Subcutaneous abdominal adipose tissue (tissue), 5 donors: ENCODE measurements around the gene SARS2.
"Not testable (repeated sequence)": the region's sequence is repeated elsewhere in the genome, so short reads cannot be mapped to it uniquely, and the experiment has no call there.

Experiments used
- H3K27ac ChIP-seq: one replicate; pipeline ENCODE4 v1.7.0; 2013; ENCODE audit warnings: low read depth, mild to moderate bottlenecking, inconsistent platforms, low read length, moderate library complexity
- H3K27me3 ChIP-seq, 5 donors: one replicate each; pipeline ENCODE4 v1.7.0; 2013; ENCODE audit warnings: low read length in 5 of 5, inconsistent platforms in 1 of 5; ENCODE audit not compliant: control insufficient read depth in 5 of 5, insufficient read depth in 4 of 5
- H3K36me3 ChIP-seq, 5 donors: one replicate each; pipeline ENCODE4 v1.7.0; 2013; ENCODE audit warnings: low read length in 5 of 5; ENCODE audit not compliant: control insufficient read depth in 5 of 5, insufficient read depth in 5 of 5
- H3K4me1 ChIP-seq, 5 donors: one replicate each; pipeline ENCODE4 v1.7.0; 2013; ENCODE audit warnings: low read length in 5 of 5, mild to moderate bottlenecking in 3 of 5, moderate library complexity in 1 of 5; ENCODE audit not compliant: control insufficient read depth in 5 of 5, insufficient read depth in 5 of 5
- H3K4me3 ChIP-seq, 5 donors: one replicate each; pipeline ENCODE4 v1.7.0; 2013; ENCODE audit warnings: low read length in 5 of 5, low read depth in 1 of 5
- H3K9ac ChIP-seq, 5 donors: one replicate each; pipeline ENCODE4 v1.7.0; 2013; ENCODE audit warnings: low read length in 5 of 5, mild to moderate bottlenecking in 4 of 5, moderate library complexity in 3 of 5
- H3K9me3 ChIP-seq, 5 donors: one replicate each; pipeline ENCODE4 v1.7.0; 2013; ENCODE audit warnings: low read length in 5 of 5; ENCODE audit not compliant: control insufficient read depth in 5 of 5
- donor health status: healthy.
- donor health status: healthy.
- donor health status: healthy.
- donor health status: healthy.
- donor health status: healthy.

The SARS2 gene

GRCh38 chr19:38898788-38899446, 31.6 kb downstream of the SARS2 start:
- Histone ChIP-seq H3K4me3 (peak overlapping the region; percentile 80 to 98 (median 86)), H3K36me3 (no peaks in the 10 kb centered on the region), H3K27me3 (peaks cover 0 to 4% (median 0%) of the 10 kb centered on the region in 5 donors), H3K4me1 (peaks cover 8 to 39% (median 38%) of the 10 kb centered on the region in 5 donors), H3K9ac (peak overlapping the region; percentile 82 to 94 (median 92)), H3K9me3 (no peaks in the 10 kb centered on the region), H3K27ac (peak overlapping the region; percentile 94)

- Histone ChIP-seq H3K9ac (peak overlapping the region in 1 of 5 donors; percentile 23), H3K4me1 (peaks cover 8 to 39% (median 30%) of the 10 kb centered on the region in 5 donors), H3K4me3 (no peak overlapping the region)
Observed at GRCh38 chr19:38894968-38895367, 35.6 kb downstream of the SARS2 start.

GRCh38 chr19:38893341-38893771, 37.2 kb downstream of the SARS2 start:
- no peak overlapping the region for H3K27ac ChIP-seq
- no peaks in the 10 kb centered on the region for H3K9me3 ChIP-seq
- H3K27me3 ChIP-seq: no peaks in the 10 kb centered on the region
- H3K4me3 ChIP-seq: no peak overlapping the region
- H3K36me3 ChIP-seq: peaks cover 0 to 33% (median 29%) of the 10 kb centered on the region in 5 donors
- peak overlapping the region in 1 of 5 donors; percentile 14 for H3K9ac ChIP-seq
- peaks cover 2 to 31% (median 19%) of the 10 kb centered on the region in 5 donors for H3K4me1 ChIP-seq

More at GRCh38 chr19:38894968-38895367, 35.6 kb downstream of the SARS2 start:
- Histone ChIP-seq H3K36me3 (peaks cover 0 to 17% (median 13%) of the 10 kb centered on the region in 5 donors), H3K9me3 (no peaks in the 10 kb centered on the region), H3K27ac (no peak overlapping the region), H3K27me3 (peaks cover 0 to 4% (median 0%) of the 10 kb centered on the region in 5 donors)

- no peaks in the 10 kb centered on the region for H3K9me3 ChIP-seq
- no peaks in the 10 kb centered on the region for H3K27me3 ChIP-seq
- H3K4me1 ChIP-seq: peaks cover 0 to 26% (median 14%) of the 10 kb centered on the region in 5 donors
- H3K36me3 ChIP-seq: peaks cover 0 to 39% (median 33%) of the 10 kb centered on the region in 5 donors
- H3K27ac ChIP-seq: no peak overlapping the region
- H3K4me3 ChIP-seq: no peak overlapping the region
- H3K9ac ChIP-seq: peak overlapping the region in 1 of 5 donors; percentile 6
Observed at GRCh38 chr19:38892841-38893240, 37.7 kb downstream of the SARS2 start.

GRCh38 chr19:38891771-38892170, 38.8 kb downstream of the SARS2 start:
- Histone ChIP-seq H3K27me3 (no peaks in the 10 kb centered on the region), H3K9me3 (no peaks in the 10 kb centered on the region), H3K4me1 (peaks cover 0 to 16% (median 3%) of the 10 kb centered on the region in 5 donors), H3K27ac (no peak overlapping the region), H3K36me3 (peaks cover 0 to 41% (median 40%) of the 10 kb centered on the region in 5 donors), H3K9ac (no peak overlapping the region), H3K4me3 (no peak overlapping the region)

- H3K9ac ChIP-seq: no peak overlapping the region
- H3K27ac ChIP-seq: no peak overlapping the region
- H3K4me1 ChIP-seq: peaks cover 0 to 12% (median 0%) of the 10 kb centered on the region in 5 donors
- H3K27me3 ChIP-seq: no peaks in the 10 kb centered on the region
- no peaks in the 10 kb centered on the region for H3K9me3 ChIP-seq
- H3K36me3 ChIP-seq: peaks cover 0 to 47% (median 44%) of the 10 kb centered on the region in 5 donors
- H3K4me3 ChIP-seq: no peak overlapping the region
Observed at GRCh38 chr19:38890686-38891085, 39.9 kb downstream of the SARS2 start.

- no peaks in the 10 kb centered on the region for H3K9me3 ChIP-seq
- H3K27me3 ChIP-seq: no peaks in the 10 kb centered on the region
- no peak overlapping the region for H3K9ac ChIP-seq
- H3K36me3 ChIP-seq: peaks cover 0 to 47% (median 44%) of the 10 kb centered on the region in 5 donors
- H3K27ac ChIP-seq: no peak overlapping the region
- H3K4me1 ChIP-seq: peaks cover 0 to 12% (median 0%) of the 10 kb centered on the region in 5 donors
- no peak overlapping the region for H3K4me3 ChIP-seq
Observed at GRCh38 chr19:38889803-38890202, 40.8 kb downstream of the SARS2 start.

GRCh38 chr19:38888876-38889275, 41.7 kb downstream of the SARS2 start:
- H3K27ac ChIP-seq: no peak overlapping the region
- no peaks in the 10 kb centered on the region for H3K27me3 ChIP-seq
- H3K36me3 ChIP-seq: peaks cover 0 to 48% (median 44%) of the 10 kb centered on the region in 5 donors
- H3K4me3 ChIP-seq: no peak overlapping the region
- no peaks in the 10 kb centered on the region for H3K9me3 ChIP-seq
- H3K4me1 ChIP-seq: peaks cover 0 to 11% (median 0%) of the 10 kb centered on the region in 5 donors
- no peak overlapping the region for H3K9ac ChIP-seq

GRCh38 chr19:38884691-38885090, 45.9 kb downstream of the SARS2 start:
- not testable (repeated sequence) for H3K9me3 ChIP-seq, H3K27me3 ChIP-seq

GRCh38 chr19:38883286-38883685, 47.3 kb downstream of the SARS2 start:
- Histone ChIP-seq H3K4me3 (no peak overlapping the region), H3K27me3 (no peaks in the 10 kb centered on the region), H3K9me3 (no peaks in the 10 kb centered on the region), H3K27ac (no peak overlapping the region), H3K36me3 (peaks cover 0 to 59% (median 44%) of the 10 kb centered on the region in 5 donors), H3K4me1 (peaks cover 0 to 10% (median 4%) of the 10 kb centered on the region in 5 donors), H3K9ac (no peak overlapping the region)

More at GRCh38 chr19:38884691-38885090, 45.9 kb downstream of the SARS2 start:
- not testable (repeated sequence) for H3K9ac ChIP-seq, H3K4me3 ChIP-seq, H3K27ac ChIP-seq, H3K4me1 ChIP-seq
- peaks cover 0 to 64% (median 53%) of the 10 kb centered on the region in 5 donors for H3K36me3 ChIP-seq
